Ishikawa (cell line): ENCODE measurements around the gene CDKN3.

Experiments used
- CEBPB ChIP-seq: IDR thresholded peaks from 2 replicates; pipeline ENCODE4 v1.6.1; 2012
- CREB1 ChIP-seq: IDR thresholded peaks from 2 replicates; pipeline ENCODE4 v1.6.1; 2012; ENCODE audit warnings: low read depth
- EGR1 ChIP-seq: IDR thresholded peaks from 2 replicates; pipeline ENCODE4 v1.6.1; 2012
- EP300 ChIP-seq: IDR thresholded peaks from 2 replicates; pipeline ENCODE4 v1.6.1; 2012; ENCODE audit warnings: borderline replicate concordance
- FOXM1 ChIP-seq: IDR thresholded peaks from 2 replicates; pipeline ENCODE4 v1.6.1; 2012; ENCODE audit warnings: low read depth, borderline replicate concordance
- NFIC ChIP-seq: IDR thresholded peaks from 2 replicates; pipeline ENCODE4 v1.6.1; 2012
- RAD21 ChIP-seq: IDR thresholded peaks from 2 replicates; pipeline ENCODE4 v1.6.1; 2012; ENCODE audit warnings: low read depth
- TAF1 ChIP-seq: IDR thresholded peaks from 2 replicates; pipeline ENCODE4 v1.6.1; 2012; ENCODE audit warnings: low read depth, mild to moderate bottlenecking
- TCF12 ChIP-seq: IDR thresholded peaks from 2 replicates; pipeline ENCODE4 v1.6.1; 2012; ENCODE audit warnings: low read depth
- TEAD4 ChIP-seq: IDR thresholded peaks from 2 replicates; pipeline ENCODE4 v1.6.1; 2012
- YY1 ChIP-seq: IDR thresholded peaks from 2 replicates; pipeline ENCODE4 v1.6.1; 2012; ENCODE audit warnings: low read depth
- ZBTB7A ChIP-seq: IDR thresholded peaks from 2 replicates; pipeline ENCODE4 v1.6.1; 2012; ENCODE audit warnings: low read depth
- TF ChIP-seq, protein P1 (sequence below): IDR thresholded peaks from 2 replicates; pipeline ENCODE4 v1.6.1; 2012
- TF ChIP-seq, protein P2 (sequence below): IDR thresholded peaks from 2 replicates; pipeline ENCODE4 v1.6.1; 2012
- TF ChIP-seq, protein P3 (sequence below): IDR thresholded peaks from 2 replicates; pipeline ENCODE4 v1.6.1; 2012; ENCODE audit warnings: low read depth, mild to moderate bottlenecking

Gene CDKN3

DNA sequence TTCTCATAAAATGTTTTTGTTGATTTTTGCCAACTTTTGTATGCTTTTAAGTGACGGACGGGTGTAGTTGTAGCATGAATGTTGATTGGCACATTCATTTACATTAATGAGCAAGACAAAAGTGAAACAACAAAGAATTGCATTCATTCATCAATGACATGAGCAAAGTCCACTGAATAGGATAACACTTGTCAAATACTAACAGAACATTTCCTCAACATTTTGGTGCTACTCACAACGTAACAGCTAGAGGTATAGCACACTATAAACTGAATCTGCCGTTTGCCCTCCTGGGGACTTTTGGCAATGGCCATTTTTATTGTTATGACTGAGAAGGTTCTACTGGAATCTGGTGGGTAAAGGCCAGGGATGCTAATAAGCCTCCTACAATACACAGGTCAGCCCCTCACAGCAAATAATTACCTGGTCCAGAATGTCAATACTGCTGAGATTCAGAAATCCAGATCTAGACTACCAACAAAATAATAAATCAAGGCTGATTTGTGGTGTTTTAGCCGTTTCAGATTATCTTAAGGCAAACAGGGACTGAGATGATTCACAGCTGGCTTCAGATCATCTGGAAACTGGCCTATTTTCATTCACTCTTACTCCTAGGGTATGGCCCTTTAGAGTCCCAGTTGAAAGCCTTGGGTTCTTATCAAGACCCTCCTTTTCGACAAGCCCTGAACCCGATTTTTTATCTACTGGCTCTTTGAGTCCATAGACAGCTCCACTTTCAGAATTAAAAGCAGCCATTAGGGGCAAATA, 22.5 kb upstream of the CDKN3 start:
- TF ChIP-seq CREB1 (no peak), CEBPB (no peak), TEAD4 (no peak), TCF12 (no peak), ZBTB7A (no peak), FOXM1 (no peak)
- TF ChIP-seq, protein P1, sequence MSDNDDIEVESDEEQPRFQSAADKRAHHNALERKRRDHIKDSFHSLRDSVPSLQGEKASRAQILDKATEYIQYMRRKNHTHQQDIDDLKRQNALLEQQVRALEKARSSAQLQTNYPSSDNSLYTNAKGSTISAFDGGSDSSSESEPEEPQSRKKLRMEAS = no peak

DNA sequence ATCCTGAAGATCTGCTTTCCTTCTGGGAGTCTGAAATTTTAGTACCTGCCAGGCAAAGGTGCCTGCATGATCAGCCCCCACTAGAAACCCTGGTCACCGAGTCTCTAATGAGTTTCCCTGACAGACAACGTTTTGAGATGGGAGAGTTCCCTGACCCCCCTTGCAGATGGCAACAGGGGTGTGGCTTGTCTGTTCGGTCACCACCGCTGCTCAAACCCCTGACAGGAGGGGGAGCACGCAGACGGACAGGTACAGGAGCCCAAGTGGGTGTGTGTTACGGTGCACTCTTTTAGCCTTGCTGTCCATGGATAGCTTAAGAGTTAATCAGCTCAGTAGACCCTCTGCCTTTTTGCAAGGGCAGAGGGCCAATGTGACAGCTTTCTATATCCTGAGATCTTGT, 19.3 kb upstream of the CDKN3 start:
- TF ChIP-seq EP300 (no peak), TAF1 (no peak), TEAD4 (no peak), FOXM1 (no peak), YY1 (no peak), CEBPB (no peak), EGR1 (no peak), NFIC (no peak), CREB1 (no peak), ZBTB7A (no peak), RAD21 (no peak), TCF12 (no peak)
- TF ChIP-seq, protein P2, sequence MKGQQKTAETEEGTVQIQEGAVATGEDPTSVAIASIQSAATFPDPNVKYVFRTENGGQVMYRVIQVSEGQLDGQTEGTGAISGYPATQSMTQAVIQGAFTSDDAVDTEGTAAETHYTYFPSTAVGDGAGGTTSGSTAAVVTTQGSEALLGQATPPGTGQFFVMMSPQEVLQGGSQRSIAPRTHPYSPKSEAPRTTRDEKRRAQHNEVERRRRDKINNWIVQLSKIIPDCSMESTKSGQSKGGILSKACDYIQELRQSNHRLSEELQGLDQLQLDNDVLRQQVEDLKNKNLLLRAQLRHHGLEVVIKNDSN = no peak
- TF ChIP-seq, protein P3, sequence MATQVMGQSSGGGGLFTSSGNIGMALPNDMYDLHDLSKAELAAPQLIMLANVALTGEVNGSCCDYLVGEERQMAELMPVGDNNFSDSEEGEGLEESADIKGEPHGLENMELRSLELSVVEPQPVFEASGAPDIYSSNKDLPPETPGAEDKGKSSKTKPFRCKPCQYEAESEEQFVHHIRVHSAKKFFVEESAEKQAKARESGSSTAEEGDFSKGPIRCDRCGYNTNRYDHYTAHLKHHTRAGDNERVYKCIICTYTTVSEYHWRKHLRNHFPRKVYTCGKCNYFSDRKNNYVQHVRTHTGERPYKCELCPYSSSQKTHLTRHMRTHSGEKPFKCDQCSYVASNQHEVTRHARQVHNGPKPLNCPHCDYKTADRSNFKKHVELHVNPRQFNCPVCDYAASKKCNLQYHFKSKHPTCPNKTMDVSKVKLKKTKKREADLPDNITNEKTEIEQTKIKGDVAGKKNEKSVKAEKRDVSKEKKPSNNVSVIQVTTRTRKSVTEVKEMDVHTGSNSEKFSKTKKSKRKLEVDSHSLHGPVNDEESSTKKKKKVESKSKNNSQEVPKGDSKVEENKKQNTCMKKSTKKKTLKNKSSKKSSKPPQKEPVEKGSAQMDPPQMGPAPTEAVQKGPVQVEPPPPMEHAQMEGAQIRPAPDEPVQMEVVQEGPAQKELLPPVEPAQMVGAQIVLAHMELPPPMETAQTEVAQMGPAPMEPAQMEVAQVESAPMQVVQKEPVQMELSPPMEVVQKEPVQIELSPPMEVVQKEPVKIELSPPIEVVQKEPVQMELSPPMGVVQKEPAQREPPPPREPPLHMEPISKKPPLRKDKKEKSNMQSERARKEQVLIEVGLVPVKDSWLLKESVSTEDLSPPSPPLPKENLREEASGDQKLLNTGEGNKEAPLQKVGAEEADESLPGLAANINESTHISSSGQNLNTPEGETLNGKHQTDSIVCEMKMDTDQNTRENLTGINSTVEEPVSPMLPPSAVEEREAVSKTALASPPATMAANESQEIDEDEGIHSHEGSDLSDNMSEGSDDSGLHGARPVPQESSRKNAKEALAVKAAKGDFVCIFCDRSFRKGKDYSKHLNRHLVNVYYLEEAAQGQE = no peak
- TF ChIP-seq, protein P1 = no peak

DNA sequence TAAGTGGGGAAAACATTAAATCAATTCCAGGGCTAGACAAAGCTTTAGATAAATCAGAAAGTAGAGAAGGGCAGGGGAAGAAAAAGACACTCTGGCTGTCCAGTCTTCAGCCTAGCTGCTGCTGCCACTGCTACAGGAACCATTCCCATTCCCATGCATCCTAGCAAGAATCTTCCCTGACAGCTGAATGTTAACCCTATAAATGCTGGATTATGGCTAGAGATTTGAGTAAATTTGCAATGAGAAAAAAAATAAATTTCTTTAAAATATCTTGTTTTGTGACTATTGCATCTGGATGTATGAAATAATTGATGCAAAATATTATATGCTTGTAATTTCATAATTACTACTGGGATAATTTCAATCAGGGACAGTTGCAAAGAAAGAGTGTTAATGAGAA, 15.0 kb upstream of the CDKN3 start:
- TF ChIP-seq, protein P1 = no peak
- TF ChIP-seq TCF12 (no peak), CEBPB (no peak), EP300 (no peak), NFIC (no peak), EGR1 (no peak), RAD21 (no peak), ZBTB7A (no peak)
- TF ChIP-seq, protein P2 = no peak

DNA sequence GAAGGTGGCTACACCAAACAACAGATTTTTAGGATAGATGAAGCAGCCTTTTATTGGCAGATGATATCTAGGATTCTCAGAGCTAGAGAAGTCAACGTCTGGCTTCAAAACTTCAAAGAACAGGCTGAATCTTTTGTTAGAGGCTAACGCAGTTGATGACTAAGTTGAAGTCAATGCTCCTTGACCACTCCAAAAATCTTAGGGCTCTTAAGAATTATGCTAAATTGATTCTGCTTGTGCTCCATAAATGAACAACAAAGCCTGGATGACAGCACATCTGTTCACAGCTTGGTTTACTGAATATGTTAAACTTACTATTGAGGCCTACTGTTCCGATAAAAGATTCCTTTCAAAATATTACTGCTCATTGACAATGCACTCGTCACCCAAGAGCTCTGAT, 13.0 kb upstream of the CDKN3 start:
- TF ChIP-seq, protein P1 = no peak
- TF ChIP-seq, protein P2 = no peak
- TF ChIP-seq YY1 = no peak
- TF ChIP-seq RAD21 = no peak
- no peak for TF ChIP-seq FOXM1
- no peak for TF ChIP-seq EP300
- no peak for TF ChIP-seq NFIC
- no peak for TF ChIP-seq TAF1
- no peak for TF ChIP-seq CEBPB
- TF ChIP-seq, protein P3 = no peak
- TF ChIP-seq TCF12 = no peak

DNA sequence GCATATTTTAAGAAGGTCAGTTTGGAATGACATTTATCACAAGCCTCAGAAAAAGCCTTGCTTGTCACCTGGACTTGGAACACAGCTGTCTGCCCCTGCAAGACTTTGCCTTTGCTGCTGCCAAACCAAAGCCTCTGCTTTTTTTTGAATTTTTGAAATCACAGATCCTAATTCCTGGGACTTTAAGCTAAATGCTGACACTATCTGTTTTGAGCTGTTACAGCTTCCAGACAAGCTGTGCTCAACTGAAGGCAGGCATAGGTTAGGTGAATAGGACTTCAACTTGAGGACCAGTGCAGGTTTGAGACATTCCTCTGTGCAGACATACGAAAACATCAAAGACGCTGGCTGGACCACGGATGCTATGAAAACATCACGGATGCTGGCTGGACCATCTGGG, 11.3 kb upstream of the CDKN3 start:
- no peak for TF ChIP-seq YY1
- TF ChIP-seq, protein P2 = no peak
- TF ChIP-seq, protein P3 = no peak
- TF ChIP-seq RAD21 = no peak
- TF ChIP-seq TEAD4 = no peak
- no peak for TF ChIP-seq NFIC
- TF ChIP-seq FOXM1 = no peak
- TF ChIP-seq ZBTB7A = no peak
- no peak for TF ChIP-seq CREB1
- TF ChIP-seq, protein P1 = no peak
- TF ChIP-seq CEBPB = no peak
- TF ChIP-seq TAF1 = no peak
- no peak for TF ChIP-seq EP300
- TF ChIP-seq EGR1 = no peak
- no peak for TF ChIP-seq TCF12
